GM21447 (cell line): ENCODE measurements around the gene SAFB.

ENCODE experiments used
- ATAC-seq: cut with Tn5 transposase; IDR thresholded peaks from one replicate; pipeline ENCODE4 v1.9.1; 2021; ENCODE audit not compliant: unreplicated experiment

The SAFB gene

DNA sequence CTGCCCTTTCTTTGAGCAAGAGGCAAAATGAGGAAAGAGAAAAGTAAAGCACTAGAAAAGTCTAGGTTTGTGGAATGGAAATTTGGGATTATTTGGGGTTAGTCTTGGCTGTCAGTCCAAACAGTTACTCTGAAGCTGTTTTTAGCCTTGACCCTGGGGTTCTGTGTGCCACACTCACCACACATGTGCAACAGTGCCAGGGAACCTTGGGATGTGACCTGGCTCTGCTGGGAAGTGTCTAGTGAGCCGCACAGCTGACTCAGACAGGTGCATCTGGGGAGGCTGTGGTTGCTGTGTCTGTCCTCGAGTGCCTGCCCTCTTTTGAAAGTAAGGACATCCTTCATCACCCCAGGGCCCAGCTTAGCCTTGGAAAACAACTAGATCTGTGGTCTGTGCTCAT lies 41.6 kb downstream of the SAFB start:
- ATAC-seq = no peak

DNA sequence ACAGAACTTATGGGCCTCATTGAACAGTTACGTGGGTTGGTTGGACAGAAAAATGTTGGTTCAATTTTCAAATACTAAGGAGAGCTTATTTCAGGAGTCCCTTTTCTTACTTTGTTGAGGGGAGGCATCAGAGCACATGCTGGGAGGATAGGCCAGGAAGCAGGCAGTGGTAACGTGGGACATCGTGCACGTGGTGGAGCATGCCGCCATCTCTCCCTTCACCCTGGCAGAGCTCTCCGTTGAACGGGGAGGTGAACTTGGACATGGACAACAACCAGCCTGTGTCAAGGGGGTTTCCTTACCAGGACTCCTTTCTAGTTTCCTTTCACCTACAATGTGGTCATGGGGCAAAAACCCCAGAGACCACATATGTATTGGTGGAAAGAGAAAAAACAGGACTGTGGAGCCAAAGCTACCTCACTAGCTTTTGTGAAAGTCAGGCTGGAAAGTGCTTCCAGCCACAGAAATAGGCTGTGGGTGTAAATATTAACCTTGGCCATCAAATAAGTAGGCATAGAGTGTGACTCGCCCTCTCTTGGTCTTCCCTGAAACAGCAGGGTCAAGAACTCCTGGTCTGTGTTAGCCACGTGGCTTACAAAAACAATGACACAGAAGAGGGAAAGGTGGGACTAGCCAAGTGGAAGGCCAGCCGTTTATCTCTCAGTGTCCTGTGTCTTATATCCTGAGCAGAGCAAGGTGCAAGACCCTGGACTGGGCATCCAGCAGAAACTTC lies 43.1 kb downstream of the SAFB start:
- no peak for ATAC-seq

- ATAC-seq = no peak
These were observed 44.2 kb downstream of the SAFB start for GRCh38 chr19:5666921-5667610.

GRCh38 chr19:5667751-5668271 lies 44.9 kb downstream of the SAFB start:
- no peak for ATAC-seq

GRCh38 chr19:5669212-5669611 lies 46.3 kb downstream of the SAFB start:
- no peak for ATAC-seq

DNA sequence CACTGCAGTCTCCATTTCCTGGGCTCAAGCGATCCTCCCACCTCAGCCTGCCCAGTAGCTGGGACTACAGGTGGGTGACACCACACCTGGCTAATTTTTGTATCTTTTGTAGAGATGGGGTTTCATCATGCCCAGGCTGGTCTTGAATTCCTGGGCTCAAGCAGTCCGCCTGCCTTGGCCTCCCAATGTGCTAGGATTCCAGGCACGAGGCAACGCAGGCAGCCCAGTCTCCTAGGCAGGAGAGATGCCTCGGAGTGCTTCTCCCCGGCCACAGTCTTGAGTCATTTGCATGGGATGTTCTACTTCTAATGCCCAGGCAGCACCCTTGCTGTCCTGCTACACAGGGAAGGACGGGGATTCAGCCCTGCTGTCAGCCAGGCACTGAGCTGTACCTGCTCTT lies 48.7 kb downstream of the SAFB start:
- ATAC-seq = no peak

- ATAC-seq = no peak
These were observed 50.0 kb downstream of the SAFB start for GRCh38 chr19:5672708-5673459.

DNA sequence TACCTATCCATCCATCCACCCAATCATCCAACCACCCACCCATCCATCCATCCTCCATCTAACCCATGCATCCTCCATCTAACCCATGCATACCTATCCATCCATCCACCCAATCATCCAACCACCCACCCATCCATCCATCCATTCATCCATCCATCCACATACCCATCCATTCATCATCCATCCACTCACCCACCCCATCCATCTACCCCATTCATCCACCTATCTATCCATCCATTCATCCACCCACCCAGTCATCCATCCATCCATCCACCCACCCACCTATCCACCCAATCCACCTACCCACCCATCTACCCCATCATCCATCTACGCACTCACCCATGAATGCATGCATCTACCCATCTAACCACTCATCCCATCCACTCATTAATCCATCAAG lies 50.9 kb downstream of the SAFB start:
- no peak for ATAC-seq

- ATAC-seq = no peak
These were observed 51.8 kb downstream of the SAFB start for GRCh38 chr19:5674714-5675113.

GRCh38 chr19:5676105-5676771 lies 53.4 kb downstream of the SAFB start:
- ATAC-seq = no peak

- ATAC-seq = no peak
These were observed 53.9 kb downstream of the SAFB start for GRCh38 chr19:5676772-5677105.

GRCh38 chr19:5677136-5677535 lies 54.3 kb downstream of the SAFB start:
- no peak for ATAC-seq

- no peak for ATAC-seq
These were observed 54.7 kb downstream of the SAFB start for GRCh38 chr19:5677580-5677979.

DNA sequence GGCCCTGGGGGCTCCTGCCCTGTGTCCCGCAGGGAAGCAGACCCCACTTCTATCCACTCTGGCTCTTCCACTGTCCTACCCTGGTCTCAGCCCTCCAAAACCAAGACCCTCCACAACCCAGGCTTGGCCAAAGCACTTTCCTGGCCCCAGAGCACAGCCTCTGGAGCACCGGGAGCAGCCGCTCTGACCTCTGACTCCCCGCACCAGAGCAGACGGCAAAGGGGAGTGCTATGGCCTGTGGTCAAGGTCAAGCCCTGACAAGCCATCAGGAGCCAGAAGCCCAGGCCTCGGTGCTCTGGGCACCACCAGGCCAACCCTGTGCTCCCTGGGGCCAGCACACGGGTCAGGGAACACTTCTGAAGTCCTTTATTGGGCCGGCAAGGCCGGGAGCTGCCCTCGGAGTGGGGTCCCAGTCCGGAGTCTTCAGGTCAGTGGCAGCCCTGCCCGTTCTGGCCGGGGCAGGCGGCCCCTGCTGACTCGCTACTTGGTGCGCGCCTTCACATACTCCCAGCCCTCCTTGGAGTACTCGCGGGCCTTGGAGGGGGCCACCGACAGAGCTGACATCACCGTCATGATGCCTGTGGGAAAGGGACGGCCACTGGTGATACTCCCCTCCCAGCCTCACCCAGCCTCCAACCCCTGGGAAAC lies 55.3 kb downstream of the SAFB start:
- ATAC-seq = no peak

GRCh38 chr19:5679289-5680083 lies 56.6 kb downstream of the SAFB start:
- ATAC-seq = no peak

- ATAC-seq = no peak
These were observed 57.2 kb downstream of the SAFB start for GRCh38 chr19:5680084-5680436.

DNA sequence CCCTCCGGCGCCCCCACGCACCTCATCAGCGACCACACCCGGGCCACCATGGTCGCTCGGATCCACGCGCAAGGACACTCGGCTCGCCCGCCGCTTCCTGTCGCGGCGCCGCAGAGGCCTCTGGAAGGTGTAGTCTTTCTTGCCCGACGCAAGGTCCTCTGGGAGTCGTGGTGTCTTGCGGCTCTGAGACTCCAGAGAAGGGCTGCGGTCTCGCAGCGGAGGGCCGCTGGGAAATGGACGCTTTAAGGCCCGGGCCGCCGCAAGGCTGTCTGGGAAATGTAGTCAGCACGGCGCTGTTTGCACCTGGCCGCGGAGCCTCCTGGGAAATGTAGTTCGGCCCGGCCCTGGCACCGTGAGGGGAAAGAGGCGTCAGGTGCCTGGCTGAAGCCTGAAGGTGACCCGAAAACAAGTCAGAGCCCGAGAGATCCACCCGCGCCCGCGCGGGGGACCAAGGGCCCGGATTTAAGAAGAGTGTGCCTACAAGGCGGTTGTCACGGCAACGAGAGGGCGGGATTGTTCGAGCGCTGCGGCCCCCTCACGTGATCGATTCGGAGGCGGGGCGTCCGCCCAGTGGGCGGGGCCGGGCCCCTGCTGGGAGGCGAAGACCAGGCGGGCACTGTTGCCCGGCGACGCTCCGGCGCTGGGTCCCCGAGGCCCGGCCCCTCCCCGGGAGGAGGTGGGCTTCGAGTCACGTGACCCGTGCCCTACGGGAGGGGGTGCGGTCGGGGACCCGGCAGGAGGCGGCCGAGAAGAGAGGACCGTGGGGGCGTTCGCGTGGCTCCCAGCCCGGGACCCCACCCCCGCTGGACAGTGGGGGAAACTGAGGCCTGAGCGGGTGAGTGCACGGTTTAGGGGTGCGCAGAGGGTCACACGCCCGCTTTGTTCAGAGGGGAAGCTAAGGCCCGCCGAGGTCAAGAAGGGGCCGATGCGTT lies 57.8 kb downstream of the SAFB start, which contains the start of the genes HSD11B1L and MICOS13:
TSS of gene HSD11B1L (plus strand) at position 591 of the 932 bp plus-strand sequence. CDS start 3,806 bp downstream, outside the sequence.
TSS of gene MICOS13 (minus strand) at position 80 of the 932 bp plus-strand sequence. CDS start at position 50, 30 bp downstream.
- ATAC-seq = peak; percentile 88

DNA sequence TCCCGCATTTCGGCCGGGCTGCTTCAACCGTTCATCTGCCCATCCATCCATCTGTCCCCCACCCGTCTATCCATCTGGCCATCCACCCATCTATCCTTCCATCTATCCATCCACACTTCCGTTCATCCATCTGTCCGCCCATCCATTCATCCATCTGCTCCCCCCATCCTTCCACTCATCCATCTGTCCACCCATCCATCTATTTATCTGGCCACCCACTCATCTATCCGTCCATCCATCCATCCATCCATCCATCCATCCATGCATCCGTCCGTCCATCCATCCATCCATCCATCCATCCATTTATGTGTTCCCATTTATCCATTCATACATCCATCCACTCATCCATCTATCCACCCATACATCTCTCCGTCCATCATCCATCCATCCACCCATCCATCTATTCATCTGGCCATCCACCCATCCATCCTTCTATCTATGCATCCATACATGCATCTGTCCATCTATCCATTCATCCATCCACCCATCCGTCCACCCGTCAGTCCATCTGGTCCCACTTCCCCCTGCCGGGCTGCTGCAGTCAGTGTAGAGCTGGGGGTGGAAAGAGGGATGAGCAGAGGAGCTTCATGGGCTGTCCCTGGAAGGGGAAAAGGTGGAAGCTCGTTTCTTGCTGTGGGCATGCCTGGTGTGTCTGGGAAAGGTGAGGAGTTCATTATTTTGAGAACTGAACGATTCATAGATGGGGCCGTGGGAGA lies 58.7 kb downstream of the SAFB start:
- no peak for ATAC-seq
